Stimulated activated CD8-positive, alpha-beta memory T cell treated with anti-CD3 and anti-CD28 coated beads, Interleukin-7, amount 100 ng/mL, for 4 hours (primary cell): Measurements from ENCODE around the gene ARHGAP30.
A peak's percentile ranks its signal among the peaks of the same experiment; 100 is the strongest.
"Not testable (repeated sequence)": the region's sequence is repeated elsewhere in the genome, so short reads cannot be mapped to it uniquely, and the experiment has no call there.

Source experiments
- DNase-seq, 2 donors: peaks; one replicate each; pipeline ENCODE4 v3.0.0-alpha.2; 2020; ENCODE audit warnings: low read depth in 2 of 2

Gene ARHGAP30

GRCh38 chr1:161038523-161039153, 31.1 kb downstream of the ARHGAP30 start, which contains the start of gene TSTD1:
Gene TSTD1, minus strand, starts transcription at chr1:161038964. Its CDS starts 75 bp downstream, at chr1:161038889.
- DNase-seq: peak; percentile 75 to 86

- DNase-seq: no peak
Measured at GRCh38 chr1:161037661-161038522, 31.8 kb downstream of the ARHGAP30 start.

DNA sequence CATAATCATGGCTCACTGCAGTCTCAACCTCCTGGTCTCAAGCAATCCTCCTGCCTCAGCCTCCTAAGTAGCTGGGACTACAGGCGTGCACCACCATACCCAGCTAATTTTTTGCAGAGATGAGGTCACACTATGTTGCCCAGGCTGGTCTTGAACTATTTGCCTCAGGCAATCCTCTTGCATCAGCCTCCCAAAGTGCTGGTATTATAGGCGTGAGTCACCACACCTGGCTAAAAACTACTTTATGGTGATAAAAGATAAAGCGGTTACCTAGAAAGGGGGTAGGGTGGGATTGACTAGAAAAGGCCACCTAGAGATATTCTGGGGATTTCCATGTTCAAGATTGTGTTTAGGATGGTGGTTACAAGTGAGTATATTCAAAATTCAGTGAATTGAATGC, 35.9 kb downstream of the ARHGAP30 start:
- DNase-seq: no peak

DNA sequence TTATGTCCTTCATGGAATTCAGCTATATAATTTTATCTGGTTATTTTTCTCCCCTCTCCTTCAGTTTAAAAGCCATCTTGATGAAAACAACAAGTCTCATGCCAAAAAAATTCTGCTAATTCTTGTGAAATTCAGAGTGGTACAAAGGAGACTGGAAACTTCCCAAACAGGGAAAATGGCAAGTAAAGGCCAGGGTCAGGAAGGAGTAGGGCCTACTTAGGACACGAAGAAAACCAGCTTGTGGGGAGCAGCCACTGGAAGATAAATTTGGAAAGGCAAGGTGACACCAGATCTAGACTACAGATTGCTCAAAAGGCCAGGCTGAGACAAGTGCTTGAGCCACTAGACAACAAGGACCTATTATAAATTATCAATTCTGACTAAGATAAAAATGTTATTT, 37.3 kb downstream of the ARHGAP30 start:
- DNase-seq: no peak

DNA sequence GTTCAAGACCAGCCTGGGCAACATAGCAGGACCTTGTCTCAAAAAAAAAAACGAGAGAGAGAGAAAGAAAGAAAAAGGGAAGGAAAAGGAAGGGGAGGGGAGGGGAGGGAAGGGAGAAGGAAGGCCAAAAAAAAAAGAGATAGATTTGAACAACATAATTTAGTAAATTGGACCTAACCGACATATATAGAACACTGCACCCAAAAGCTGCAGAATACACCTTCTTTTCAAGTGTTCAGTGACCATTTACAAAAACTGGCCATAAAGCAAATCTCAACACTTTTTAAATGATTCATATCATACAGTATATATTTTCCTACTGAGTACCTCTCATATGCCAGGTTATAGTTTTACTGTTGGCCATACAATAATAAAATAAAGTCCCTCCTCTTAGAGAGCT, 37.8 kb downstream of the ARHGAP30 start:
- DNase-seq: no peak

- not testable (repeated sequence) for DNase-seq
Measured at GRCh38 chr1:161029466-161029865, 40.2 kb downstream of the ARHGAP30 start.

DNA sequence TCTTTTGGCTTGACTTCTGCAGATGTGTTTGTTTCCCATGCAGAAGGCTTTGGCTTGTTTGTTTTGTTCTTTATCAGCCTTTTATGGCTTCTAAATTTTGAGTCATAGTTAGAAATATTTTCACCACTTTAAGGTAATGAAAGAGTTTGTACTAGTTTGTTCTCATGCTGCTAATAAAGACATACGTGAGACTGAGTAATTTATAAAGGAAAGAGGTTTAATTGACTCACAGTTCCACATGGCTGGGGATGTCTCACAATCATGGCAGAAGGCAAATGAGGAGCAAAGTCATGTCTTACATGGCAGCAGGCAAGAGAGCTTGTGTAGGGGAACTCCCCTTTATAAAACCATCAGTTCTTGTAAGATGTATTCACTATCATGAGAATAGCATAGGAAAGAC, 42.7 kb downstream of the ARHGAP30 start:
- not testable (repeated sequence) for DNase-seq

- DNase-seq: not testable (repeated sequence)
Measured at GRCh38 chr1:161022432-161022831, 47.3 kb downstream of the ARHGAP30 start.

DNA sequence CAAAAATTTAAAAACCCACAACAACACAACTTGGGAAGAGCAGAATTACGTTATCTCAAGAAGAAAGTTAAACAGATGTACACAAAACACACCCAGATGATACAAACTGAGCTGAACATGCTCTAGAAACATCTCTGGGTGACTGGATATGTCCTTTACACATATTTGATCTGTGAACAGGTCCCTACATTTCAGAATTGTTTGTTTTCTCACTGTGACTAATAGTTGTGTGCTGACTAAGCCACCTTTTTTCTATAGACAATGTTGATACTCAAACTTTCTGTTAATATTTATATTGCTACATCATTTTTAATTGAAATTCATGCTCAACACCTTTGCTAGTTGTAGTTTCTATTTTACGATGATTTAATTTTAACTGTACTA, 47.7 kb downstream of the ARHGAP30 start:
- DNase-seq: no peak

DNA sequence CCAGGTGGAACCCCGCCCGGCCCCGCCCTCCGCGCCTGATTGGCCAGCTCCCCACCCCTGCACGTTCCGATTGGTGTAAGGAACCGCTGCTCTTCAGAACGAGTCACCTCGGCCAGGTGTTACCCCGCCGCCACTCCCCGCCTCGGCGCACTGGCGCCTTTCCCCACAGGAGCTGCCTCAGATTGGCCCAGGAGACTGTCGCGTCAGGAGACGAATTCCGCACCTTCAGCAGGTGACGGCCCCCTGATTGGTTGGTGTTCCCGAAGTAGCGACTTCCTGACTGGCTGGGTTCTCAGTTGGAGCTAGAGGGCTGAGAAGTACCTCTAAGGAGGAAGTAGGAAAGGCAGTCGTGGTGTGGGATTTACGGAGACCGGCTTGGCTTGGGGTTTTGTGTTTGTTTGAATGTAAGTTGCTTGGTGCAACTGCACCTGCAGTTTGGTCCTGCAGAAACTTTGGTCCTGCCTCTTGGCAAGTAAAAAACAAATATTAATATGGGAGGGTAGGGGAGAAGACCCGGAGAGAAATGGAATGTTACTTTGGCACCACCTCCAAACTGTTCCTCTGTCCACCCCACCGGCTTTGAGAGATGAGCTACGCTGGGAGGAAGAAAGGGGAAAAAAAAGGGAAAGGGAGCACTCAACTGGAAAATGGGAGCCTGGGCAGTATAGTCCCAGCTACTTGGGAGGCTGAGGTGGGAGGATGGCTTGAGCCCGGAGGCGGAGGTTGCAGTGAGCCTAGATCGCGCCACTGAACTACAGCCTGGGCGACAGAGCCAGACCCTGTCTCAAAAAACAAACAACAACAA, 48.3 kb downstream of the ARHGAP30 start:
- DNase-seq: peak; percentile 71 to 86

DNA sequence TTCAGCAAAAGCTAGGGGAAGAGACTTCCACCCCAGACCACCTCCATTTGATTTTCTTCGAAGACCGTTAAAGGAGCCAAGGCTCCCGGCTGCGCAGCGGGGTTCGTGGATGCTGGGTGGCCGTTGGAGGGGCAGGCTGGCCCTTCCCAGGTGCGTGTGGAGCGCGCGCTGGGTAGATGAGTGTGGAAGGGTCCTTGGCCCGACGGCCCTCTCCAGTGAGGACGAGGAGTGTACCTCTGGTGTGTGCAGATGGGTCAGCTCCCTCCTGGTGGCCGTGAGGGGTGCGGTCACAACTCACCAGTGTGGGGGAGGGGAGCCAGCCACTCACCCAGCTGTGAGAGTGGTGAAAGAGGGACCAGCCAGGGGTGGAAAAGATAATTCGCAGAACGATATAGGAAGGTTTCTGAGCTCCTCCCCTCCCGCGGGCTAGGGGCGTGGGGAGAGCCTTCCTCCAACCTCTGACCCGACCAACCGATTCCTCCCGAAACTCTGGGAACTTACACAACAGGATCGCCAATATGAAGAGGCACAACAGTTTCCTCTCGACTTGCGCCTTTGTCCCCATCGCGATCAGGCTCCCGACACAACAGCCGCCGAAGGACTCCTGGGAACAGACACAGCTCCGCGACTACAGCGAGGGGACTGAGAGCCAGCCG, 49.1 kb downstream of the ARHGAP30 start, which contains the start of gene F11R:
F11R (minus strand) TSS at position 644 of the 656 bp plus-strand sequence; CDS start at position 565, 79 bp downstream.
- no peak for DNase-seq

GRCh38 chr1:161019751-161020495, 49.8 kb downstream of the ARHGAP30 start:
- DNase-seq: no peak

DNA sequence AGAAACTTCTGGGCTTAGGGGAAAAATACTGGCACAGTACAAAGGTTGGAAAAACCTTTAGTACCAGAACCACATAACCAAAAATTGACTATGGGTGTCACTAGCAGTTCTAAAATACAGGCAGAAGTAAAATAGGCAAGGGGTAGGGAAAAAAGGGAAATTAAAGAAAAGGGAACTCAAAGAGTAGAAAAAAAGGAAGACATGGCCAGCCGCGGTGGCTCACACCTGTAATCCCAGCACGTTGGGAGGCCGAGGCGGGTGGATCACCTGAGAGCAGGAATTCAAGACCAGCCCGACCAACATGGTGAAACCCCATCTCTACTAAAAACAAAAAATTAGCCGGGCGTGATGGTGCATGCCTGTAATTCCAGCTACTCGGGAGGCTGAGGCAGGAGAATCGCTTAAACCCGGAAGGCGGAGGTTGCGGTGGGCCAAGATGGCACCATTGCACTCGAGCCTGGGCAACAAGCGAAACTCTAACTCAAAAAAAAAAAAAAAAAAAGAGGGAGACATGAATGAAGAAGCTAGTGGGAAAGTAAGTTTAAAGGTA, 50.5 kb downstream of the ARHGAP30 start:
- not testable (repeated sequence) for DNase-seq

- DNase-seq: no peak
Measured at GRCh38 chr1:161018631-161018930, 51.1 kb downstream of the ARHGAP30 start.

DNA sequence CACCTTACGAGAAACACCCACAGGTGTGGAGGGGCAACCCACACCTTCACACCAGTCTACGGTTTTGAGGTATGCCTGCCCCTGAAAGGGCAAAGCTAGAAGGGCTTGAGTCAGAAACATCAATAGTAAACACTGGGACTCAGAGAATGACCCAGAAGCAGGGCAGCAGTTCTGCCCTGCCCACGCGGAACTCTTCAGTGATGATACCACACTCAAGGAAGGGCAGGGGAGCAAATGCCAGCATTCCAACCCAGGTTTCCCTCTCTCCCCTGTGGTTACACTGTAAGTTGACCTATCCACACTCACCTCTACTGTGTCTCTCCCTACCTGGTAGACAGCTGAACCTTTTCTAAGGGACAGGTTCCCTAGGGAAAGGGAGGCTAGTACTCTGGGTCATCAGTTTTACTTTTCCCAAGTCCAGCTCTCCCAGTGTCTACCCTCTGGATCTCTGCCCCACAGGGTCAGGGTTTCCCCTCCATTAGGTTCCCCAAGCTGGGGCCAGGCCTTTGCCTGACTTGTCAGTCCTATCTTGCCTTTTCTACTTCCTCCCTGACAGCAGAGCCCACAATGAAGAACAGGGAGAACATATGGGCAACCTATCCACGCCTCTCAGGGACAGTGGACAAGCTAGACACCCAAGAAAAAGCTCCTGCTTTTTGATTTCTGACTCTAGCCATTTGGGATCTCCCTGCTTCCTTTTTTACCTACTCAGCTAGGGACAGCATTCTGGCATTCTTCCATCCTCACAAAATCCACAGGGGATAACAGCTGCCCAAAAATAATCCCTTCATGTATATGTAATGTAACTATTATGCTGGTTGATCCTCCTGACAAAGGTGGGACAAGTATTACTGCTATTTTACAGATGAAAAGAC, 51.7 kb downstream of the ARHGAP30 start:
- DNase-seq: no peak

DNA sequence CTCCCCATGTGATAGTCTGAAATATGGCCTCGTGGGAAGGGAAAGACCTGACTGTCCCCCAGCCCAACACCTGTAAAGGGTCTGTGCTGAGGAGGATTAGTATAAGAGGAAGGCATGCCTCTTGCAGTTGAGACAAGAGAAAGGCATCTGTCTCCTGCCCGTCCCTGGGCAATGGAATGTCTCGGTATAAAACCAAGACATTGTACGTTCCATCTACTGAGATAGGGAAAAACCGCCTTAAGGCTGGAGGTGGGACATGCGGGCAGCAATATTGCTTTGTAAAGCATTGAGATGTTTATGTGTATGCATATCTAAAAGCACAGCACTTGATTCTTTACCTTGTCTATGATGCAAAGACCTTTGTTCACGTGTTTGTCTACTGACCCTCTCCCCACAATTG, 52.5 kb downstream of the ARHGAP30 start:
- DNase-seq: not testable (repeated sequence)

- not testable (repeated sequence) for DNase-seq
Measured at GRCh38 chr1:161016683-161017082, 53.0 kb downstream of the ARHGAP30 start.

GRCh38 chr1:161013488-161014230, 56.0 kb downstream of the ARHGAP30 start:
- DNase-seq: peak; percentile 43 to 53

- peak in 1 of 2 donors; percentile 14 for DNase-seq
Measured at GRCh38 chr1:161013131-161013487, 56.6 kb downstream of the ARHGAP30 start.
